HG03045 (cell line): ENCODE data around the gene CCDC9B.

Experiments
- ATAC-seq: cut with Tn5 transposase; IDR thresholded peaks from one replicate; pipeline ENCODE4 v1.9.1; 2021; ENCODE audit warnings: mild to moderate bottlenecking, moderate library complexity; ENCODE audit not compliant: unreplicated experiment

The CCDC9B gene

DNA sequence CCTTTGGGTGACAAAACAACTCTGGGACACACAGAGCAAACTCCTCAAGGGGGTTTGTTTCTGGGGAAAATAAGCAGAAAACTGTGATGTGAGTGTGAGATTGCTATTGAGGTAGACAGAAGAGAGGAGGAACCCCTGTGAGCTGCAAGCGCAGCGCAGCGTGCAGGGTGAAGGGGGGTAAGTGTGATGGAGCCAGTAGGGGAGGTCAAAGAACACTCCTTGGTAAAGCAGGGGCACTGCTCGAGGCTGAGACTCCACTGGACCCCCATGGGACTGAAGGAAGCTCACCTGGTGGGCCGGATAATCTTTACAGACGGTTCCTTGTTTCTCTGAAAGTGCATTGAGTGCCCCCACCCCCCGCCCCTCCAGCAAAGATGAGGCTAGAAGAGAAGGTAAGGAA lies 9.7 kb downstream of the CCDC9B start:
- ATAC-seq, result no peak

DNA sequence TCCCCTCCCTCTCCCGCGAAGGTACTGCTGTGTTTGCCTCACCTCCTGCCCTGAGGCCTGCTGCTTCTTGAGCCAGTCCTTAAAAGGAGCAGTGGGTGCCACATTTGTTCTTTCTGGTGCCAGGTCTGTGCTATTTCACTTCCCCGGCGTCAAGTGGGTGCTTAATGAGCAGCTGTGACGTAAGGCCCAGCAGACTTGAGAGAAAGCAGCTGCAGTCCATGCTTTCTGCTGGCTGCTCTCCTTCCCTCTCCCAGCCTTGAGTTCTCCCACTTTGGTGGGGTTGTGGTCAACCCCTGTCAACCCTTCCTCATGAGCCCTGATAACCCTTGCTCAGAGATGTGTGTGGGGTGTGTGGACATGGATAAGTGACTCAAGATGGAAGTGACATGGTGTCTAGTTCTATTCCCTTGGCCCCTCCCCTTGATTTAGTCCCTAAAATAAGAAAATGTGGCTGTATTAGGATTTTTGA lies 10.3 kb downstream of the CCDC9B start:
- no peak for ATAC-seq

DNA sequence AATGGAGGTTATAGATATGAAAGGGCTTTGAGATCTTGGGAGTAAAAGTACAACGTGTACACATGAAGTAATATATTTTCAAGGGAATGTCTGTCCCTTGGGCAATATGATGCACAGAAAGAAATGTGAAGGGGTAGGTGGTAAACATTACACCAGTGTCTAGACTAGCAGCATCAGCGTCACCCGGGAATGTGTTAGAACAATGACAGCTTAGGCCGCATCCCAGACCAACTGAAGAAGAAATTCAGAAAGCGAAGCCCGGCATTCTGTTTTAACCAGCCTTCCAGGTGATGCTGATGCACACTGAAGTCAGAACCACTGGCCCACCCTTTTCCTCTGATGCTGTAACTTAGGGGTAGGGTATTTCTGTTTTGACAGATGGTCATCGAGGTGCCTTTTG lies 10.9 kb downstream of the CCDC9B start:
- ATAC-seq, result no peak

DNA sequence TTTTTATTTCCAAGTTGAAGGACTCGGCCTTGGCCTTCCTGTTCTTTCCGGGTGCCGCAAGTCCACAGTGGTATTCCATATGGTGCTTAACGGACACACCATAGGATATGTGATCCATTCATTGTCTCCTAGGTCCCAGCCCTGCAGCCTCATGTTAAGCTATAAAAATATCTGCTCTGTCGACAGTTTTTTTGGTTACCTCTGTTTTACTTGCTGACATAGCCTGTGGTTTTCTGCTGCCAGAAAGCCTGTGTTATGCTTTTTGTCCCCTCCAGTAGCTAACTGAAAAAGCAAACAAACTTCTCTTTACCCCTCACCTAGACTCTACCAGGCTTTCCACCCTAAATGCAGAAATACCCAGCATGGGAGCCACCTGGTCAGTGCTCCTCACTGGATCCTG lies 12.0 kb downstream of the CCDC9B start:
- ATAC-seq, result no peak

DNA sequence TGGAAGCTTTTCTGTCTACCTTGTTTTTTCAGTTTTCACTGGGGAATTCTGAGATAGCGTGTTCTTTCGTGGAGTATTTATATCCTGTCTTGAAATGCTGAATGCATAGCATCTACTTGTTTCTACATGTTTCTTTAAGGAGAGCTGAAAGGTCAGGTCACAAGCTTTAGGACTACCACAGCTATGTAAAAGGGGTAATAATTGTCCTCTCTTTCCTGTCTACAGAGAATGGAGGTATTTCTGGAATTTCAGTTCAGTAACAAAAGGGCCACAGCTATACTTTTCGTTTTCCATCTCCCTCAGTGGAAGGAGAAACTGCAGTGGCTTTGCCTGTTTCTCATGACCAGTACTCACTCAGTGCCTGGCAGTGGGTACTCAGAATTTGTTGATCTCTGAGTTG lies 12.6 kb downstream of the CCDC9B start:
- ATAC-seq, result no peak

DNA sequence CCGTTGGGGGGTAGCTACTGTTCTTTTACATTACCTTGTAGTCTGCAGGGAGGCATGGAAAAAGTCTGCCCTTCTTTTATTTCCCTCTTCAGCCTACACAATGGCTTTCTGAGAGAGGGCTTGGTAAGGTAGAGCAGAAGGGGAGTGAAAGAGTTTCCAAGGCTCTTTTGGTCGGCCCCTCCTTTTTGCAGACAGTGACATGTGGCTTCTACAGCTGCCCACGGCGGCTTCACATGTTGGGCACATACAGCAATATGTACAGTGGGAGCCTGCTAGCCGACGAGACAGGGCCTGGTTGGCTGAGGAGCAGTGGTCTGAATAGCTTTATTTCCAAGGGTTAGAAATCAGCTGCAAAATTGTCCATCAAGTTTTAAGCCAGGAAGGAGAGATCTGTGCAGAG lies 13.3 kb downstream of the CCDC9B start:
- no peak for ATAC-seq

DNA sequence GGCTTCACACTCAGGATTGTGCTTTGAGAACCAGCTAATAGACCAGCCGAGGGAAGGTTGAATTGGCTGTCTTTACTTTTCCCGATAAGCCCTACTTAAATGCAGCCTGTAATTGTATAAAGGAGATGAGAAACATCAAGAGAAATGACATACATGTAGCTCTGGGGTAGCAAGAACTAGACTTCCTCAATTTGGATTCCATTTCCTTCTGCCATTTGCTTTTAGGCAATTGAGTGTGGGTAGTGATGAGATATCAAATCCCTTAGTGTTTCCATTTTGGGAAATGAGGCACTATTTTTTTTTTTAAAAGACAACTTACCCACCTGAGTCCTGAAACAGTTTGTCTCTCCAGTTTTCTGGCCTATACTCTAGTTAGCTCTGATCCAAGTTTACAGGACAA lies 15.0 kb downstream of the CCDC9B start:
- ATAC-seq, result no peak

DNA sequence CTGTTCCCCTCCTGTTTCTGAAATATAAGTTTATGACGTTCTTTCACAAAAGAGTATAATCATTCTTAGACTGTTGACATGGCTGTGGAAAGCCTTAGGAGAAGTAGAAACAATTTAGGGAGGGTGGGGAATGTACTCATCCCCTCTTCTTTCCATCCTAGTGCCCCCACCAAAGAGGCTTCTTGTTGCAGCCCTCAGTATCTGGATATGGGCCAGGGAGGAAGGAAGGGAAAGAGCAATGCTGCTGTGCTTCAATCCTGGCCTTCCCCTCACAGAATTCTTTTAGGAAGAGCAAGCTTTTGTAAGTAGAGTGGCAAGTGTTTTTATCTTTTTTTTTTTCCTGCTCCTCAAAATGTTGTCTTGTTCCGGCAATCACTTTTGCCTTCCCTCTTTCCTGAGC lies 15.6 kb downstream of the CCDC9B start:
- ATAC-seq, result no peak

DNA sequence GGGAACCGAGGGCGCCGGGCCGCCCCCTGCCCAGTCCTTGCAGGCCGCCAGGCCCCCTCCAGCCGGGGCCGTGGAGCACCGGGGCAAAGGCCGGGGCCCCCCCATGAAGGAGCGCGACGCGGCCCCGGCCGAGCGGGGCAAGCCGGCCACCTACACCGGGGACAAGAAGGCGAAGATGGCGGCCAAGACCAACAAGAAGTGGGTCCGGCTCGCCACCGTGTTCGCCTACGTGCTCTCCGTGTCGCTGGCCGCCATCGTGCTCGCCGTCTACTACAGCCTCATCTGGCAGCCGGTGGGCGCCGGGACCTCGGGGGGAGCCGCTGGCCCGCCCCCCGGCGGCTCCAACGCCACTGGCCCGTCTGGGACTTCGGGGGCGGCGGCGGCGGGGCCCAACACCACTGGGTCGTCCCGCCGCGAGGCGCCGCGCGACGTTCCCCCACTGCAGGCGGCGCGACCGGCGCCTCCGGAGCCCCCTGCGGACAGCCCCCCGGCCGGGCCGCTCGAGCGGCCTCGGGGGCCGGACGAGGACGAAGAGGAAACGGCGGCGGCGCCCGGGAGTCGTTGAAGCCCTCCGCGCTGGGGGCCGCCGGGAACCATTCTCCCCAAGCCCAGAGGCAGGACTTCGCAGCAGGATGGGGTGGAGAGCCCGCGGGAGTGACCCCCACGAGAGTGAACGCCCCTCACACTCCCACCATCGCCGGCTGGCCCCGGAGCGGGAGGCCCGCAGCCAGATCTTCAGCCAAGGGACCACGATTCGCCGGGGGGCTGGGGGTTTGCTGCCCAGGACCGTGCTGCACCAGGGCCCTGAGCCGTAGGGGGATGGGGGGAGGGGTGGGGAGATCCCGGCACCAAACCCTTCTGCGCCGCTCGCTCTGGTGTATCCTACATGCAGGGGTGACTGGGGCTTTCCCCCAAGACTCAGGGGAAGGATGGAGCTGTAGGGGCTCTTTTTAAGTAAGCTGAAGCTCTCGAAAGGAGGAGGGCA lies 16.5 kb downstream of the CCDC9B start:
- peak; percentile 24 for ATAC-seq

DNA sequence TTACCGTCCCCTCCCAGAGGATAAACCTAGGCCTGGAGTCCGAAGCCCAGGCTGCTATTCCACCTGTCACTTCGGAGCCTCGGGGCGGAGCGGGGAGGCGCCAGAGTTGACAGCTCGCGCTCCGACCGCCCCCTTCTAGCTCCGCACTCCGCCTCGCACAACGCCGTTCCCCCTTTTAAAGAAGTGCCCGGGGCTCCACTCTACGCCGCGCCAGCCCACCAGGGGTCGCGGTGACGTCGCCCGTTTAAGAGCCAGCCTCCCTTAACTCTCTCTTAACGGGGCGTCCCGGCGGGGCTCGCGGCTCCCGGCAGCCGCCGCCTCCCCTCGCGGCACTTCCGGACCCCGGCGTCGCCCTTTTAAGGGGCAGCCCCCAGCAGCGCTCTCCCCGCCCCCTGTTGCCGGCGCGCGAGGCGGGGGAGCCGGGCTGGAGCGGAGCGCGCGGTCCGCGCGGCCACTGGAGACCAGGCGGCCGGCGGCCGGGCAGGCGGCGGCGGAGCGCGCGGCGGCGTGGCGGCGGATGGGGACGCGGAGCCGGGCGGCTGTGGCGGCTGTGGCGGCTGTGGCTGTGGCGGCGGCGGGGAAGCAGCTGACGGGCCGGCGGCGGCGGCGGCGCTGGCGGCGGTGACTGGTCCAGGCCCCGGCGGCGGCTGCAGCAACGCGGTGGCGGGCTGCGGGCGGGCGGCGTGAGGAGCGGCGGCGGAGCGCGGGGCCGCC lies 17.3 kb downstream of the CCDC9B start, which contains the start of gene INAFM2:
Gene INAFM2 (plus strand): TSS at position 454 of the 714 bp plus-strand sequence. CDS start 364 bp downstream, outside the sequence.
- peak; percentile 88 for ATAC-seq

DNA sequence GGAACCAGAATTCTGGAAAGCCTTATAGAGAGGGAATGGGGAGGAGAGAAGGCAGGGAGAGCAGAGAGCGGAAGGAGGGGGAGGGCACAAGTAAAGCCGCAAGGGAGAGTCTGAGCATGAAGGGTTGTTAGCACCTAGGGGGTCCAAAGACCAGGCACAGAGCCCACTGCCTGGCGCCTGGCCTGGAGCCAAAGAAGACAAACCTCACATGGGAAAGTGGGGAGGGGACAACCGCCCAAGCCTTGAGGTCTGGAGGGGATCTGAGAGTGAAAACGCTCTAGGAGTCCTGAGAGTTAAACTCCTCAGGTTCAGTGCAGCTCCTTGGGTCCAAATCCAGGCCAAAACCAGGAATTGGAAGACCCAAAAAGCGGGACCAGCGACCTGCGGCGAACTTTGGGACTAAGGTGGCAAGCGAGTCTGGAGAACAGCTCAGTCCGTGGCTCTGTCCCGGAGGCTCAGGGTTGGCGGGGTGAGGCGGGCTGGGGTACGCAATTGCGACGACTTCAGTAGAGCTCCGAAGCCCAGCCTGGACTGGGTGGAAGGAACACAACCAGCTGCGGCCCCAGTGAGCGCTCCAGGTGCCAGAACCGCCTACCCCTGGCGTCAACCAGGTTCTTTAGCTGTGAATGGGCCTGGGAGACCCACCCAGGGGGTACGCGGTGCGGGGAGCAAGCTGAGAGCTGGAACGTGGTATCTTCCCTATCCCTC lies 18.1 kb downstream of the CCDC9B start:
- no peak for ATAC-seq

DNA sequence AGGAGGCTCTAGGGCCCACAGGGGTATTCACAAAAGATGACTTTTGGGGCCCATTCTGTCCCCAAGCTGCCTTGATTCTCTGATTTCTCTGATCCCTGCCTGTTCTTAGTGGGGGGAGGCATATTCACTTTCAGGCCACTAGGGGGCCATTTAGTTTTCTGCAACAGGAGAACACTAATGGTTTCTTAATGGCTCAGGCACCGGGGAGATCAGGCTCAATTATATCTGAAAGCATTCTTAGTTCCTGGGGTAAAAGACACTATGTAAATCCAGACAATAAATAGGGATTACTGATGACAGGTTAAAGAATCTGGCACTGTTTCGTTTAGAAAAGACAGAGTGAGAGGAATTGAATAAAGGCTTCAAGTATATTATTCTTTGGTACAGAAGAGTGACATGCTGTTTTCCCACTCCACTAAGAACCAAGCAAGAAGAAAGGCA lies 19.8 kb downstream of the CCDC9B start:
- no peak for ATAC-seq

DNA sequence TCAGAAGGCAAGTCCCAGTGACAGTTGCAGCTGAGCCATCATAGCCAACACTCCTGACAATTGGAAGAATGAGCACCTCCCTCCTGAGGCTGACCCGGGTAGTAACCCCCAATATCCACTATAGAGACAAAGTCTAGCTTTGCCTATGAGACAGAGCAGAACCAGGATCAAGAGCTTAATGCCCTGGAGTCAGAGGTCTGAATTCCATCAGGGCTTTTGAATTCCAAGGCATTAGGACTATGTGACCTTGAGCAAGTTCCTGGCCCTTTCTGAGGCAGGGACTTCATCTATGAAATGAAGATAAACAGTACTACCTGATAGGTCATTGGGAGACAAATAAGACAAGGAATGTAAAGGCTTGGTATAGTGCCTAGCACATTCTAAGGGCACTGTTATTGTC lies 20.3 kb downstream of the CCDC9B start:
- no peak for ATAC-seq

DNA sequence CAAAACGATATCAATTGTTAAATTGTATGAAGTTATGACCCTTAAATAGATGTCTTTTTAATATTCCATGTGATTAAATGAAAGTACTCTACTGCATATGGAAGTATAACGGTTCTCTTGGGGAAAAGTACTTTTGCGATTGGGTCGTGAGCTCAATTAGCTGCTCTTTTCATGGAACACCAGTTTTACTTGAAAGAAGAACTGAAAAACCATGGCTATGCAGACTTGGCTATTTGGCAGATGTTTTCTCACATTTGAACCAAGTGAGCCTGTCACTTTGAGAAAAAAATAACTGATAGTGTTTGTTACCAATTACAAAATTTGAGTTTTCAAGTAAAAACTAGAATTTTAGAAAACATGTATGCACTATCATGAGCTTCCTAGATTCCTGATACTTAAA lies 23.2 kb downstream of the CCDC9B start:
- ATAC-seq, result no peak

DNA sequence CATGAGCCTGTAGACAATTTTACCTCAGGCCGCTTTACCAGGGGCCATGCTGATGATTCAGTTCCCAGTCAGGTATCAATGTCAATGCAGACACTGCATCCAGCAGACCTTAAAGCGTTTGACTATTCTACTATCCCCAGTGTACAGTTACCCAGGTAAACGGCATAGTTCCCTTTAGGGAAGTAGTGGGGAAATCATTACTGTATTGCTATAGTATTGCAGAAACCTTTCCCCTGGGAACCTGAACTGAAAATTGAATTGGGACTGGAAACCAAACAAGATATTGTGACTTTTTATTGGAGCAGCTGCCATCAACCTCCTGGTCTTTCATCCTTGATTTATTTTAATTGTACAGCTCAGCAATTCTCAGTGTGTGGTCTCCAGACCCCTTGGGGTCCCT lies 23.8 kb downstream of the CCDC9B start:
- no peak for ATAC-seq

DNA sequence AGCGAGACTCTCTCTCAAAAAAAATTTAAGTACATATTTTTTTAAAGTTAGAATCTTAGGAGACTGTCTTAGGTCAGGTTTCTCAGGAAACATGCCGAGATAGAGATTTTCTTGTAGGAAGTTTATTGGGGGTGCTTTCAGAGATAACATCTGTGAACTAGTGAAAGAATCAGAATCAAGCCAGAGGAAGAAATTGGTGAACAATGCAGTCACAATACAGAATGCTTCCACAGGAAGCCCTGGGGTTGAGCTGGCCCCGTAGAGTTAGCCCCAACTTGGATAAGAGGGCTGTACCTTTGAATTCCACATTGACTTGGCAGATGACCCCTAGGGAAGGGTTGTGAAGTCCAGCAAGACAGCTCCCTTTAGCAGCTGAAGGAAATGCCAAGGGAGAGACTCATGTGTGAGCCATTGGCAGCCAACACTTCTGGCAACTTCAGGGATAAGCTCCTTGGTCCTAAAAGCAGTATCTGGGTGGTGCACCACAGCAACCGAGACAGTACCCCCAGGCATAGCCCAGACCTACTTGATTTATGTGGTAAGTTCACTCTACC lies 25.9 kb downstream of the CCDC9B start:
- ATAC-seq, result no peak

DNA sequence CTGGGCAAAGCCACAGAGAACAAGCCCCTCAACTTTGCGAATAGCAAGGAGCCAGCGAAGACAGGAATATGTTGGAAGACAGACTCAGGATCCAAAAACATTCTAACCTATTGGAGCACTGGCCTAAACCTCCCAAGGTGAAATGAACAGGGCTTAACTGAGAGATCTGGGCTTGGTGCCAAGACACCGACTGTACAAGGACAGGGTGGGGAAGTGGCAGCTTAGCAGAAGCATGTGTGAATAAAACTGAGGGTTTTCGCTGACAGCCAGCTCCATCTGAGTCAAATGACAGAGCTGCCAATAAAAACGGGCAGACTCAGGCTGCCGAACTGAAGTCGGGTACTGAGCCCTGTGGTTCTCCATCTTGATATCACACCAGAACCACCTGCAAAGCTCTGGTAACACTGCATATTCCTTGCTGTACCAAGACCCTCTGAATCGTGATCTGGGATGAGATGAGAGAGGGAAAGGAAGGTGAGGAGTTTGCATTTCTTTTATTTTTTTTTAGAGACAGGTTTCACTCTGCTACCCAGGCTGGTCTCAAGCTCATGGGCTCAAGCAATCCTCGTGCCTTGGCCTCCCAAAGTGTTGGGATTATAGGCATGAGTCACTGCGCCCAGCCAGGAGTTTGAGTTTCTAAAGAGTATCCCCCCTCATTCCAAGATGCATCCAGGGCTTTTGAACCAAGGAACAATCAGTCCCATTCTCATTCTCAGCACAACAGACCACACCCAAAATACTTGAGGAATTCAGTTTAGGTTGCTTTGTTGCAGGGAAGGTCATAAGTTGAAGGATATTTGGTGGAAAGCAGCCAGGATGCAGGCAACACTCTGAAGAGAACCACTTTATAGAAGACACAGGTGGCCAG lies 27.0 kb downstream of the CCDC9B start:
- no peak for ATAC-seq

DNA sequence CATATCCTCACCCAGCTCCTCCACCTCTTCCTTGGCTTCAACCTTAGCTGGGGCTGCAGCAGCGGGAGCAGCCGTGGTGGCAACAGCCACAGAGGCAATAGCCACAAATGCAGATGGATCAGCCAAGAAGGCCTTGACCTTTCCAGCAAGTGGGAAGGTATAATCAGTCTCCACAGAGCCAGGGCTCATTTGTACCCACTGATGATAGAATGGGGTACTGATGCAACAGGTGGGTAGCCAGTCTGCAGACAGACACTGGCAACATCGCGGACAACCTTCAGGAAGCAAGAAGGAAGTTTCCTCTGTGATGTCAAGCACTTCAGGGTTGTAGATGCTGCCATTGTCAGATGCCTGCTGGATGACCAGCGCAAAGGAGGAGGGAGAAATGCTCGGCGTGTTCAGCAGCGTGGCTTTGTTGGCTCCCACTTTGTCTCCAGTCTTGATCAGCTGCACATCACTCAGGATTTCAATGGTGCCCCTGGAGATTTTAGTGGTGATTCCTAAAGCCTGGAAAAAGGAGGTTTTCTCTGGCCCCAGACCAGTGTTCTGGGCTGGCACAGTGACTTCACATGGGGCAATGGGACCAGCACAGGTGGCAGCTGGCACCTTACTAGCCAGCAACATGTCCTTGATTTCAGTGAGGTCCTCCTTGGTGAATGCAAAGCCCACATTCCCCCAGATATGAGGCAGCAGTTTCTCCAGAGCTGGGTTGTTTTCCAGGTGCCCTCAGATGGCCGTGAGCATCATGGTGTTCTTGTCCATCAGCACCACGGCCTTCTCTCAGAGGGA lies 28.2 kb downstream of the CCDC9B start:
- no peak for ATAC-seq

DNA sequence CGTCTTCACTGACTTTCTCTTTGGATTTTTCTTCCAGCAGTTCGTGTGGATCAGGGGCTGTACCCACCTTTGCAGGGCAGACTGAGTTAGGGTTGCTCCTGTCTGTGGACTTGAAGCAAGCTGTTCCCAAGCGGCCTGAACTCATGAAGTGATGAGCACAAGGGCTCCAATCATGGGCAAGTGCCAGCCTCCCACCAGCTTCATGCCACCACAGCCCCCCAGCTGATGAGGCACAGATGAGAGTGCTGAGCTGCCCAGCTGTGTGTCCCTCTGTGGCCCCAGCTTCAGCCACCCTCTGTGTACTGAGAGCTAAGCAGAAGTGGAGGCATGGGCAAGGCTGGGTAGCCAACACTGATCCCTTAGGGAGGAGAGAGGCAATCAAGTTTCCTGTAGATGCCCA lies 29.7 kb downstream of the CCDC9B start:
- ATAC-seq, result no peak
